Gastrocnemius medialis (tissue), 4 donors: Measurements from ENCODE around the gene SLC2A1. TPM values are rescaled to one million over a fixed set of nuclear protein-coding genes. Genes with fewer than 3 reads are reported as not detected.

ENCODE experiments used
- ATAC-seq, 2 donors: fragments of 150-250 bp; one replicate each; pipeline ENCODE4 v1.9.1; 2016
- DNase-seq, 2 donors: peaks; one replicate each; pipeline ENCODE4 v3.0.0-alpha.2; 2019
- H3K27ac ChIP-seq, 4 donors: fragments of 200-600 bp; sonication (generic); 1 replicate in 1 of 4; 2 replicates in 3 of 4; pipeline ENCODE4 v1.5.1; 2016 to 2018; ENCODE audit warnings: mild to moderate bottlenecking in 2 of 4, moderate library complexity in 1 of 4
- H3K27me3 ChIP-seq, 3 donors: fragments of 200-600 bp; sonication (generic) in 2 of 3; 1 replicate in 1 of 3; 2 replicates in 2 of 3; pipeline versions ENCODE4 v1.5.1 to v1.6.0; 2016 to 2019; ENCODE audit warnings: mild to moderate bottlenecking in 1 of 3, moderate library complexity in 1 of 3
- H3K36me3 ChIP-seq, 2 donors: fragments of 200-600 bp; sonication (generic) in 1 of 2; one replicate each; pipeline ENCODE4 v1.5.1; 2017 to 2018
- H3K4me1 ChIP-seq, 2 donors: fragments of 200-600 bp; sonication (generic) in 1 of 2; one replicate each; pipeline ENCODE4 v1.5.1; 2016 to 2017; ENCODE audit warnings: mild to moderate bottlenecking in 2 of 2
- H3K4me3 ChIP-seq, 4 donors: fragments of 200-600 bp; sonication (generic) in 3 of 4; 1 replicate in 1 of 4; 2 replicates in 3 of 4; pipeline ENCODE4 v1.5.1; 2016 to 2019; ENCODE audit warnings: mild to moderate bottlenecking in 2 of 4
- H3K9me3 ChIP-seq, 3 donors: fragments of 200-600 bp; sonication (generic) in 2 of 3; 1 replicate in 1 of 3; 2 replicates in 2 of 3; pipeline ENCODE4 v1.5.1; 2016 to 2019
- CTCF ChIP-seq, 5 experiments: fragments of 450-650 bp in 3 of 5; fragments of 200-600 bp in 2 of 5; sonication (generic) in 2 of 5; IDR thresholded peaks in 4 of 5; conservative IDR thresholded peaks in 1 of 5; 1 replicate in 4 of 5; 2 replicates in 1 of 5; pipeline ENCODE4 v1.5.1; 2016 to 2019; ENCODE audit warnings: antibody characterized with exemption in 5 of 5, mild to moderate bottlenecking in 3 of 5, moderate library complexity in 3 of 5
- POLR2A ChIP-seq, 2 donors: fragments of 450-650 bp; IDR thresholded peaks; one replicate each; pipeline ENCODE4 v1.6.1; 2017; ENCODE audit warnings: antibody characterized with exemption in 2 of 2, mild to moderate bottlenecking in 2 of 2, moderate library complexity in 2 of 2
- in situ Hi-C, 4 donors: fragments of 200-750 bp; cut with MboI; loops; one replicate each; pipeline versions ENCODE4 v1.15.0 to v1.8.0; 2017; ENCODE audit warnings: low sequenced_read_pairs in 4 of 4
- intact Hi-C: fragments of 100-400 bp; cut with DNase I; formaldehyde crosslinking; loops from one replicate; pipeline ENCODE4 v1.15.1; 2023; ENCODE audit warnings: low total_unique reads
- total RNA-seq, 4 donors: library from RNA; depleted of rRNA; stranded (reverse); fragments of >200 nt; gene quantifications; one replicate each; pipeline versions ENCODE4 v1.1.0 to v1.2.3, GENCODE V29; 2016

SLC2A1 gene
- total RNA-seq, 4 donors from 2014 or later, result 6.3 to 16.1 (median 9.4) TPM

- in situ Hi-C loops (no loop called here), intact Hi-C loops (no loop called here)
- ATAC-seq (no peak), DNase-seq (no peak)
- TF ChIP-seq POLR2A (IDR thresholded peaks at IDR 0.05), result no peak
- no peak for TF ChIP-seq CTCF (IDR thresholded peaks at IDR 0.05 in 4 of 5, conservative IDR thresholded peaks at IDR 0.05 in 1 of 5)
- no peaks in the 10 kb centered on the region for H3K4me1 ChIP-seq
- H3K27ac ChIP-seq, result no peak overlapping the region
- H3K9me3 ChIP-seq, result no peaks in the 10 kb centered on the region
- H3K4me3 ChIP-seq, result no peak overlapping the region
- H3K36me3 ChIP-seq, result no peaks in the 10 kb centered on the region
- H3K27me3 ChIP-seq, result peaks cover 0 to 25% (median 12%) of the 10 kb centered on the region in 3 donors
Observed at GRCh38 chr1:42975561-42976225, 17.0 kb upstream of the SLC2A1 start.

GRCh38 chr1:42974767-42975437, 16.2 kb upstream of the SLC2A1 start:
- ATAC-seq, result no peak
- intact Hi-C loops (no loop called here), in situ Hi-C loops (no loop called here)
- H3K27ac ChIP-seq, result no peak overlapping the region
- TF ChIP-seq CTCF (IDR thresholded peaks at IDR 0.05 in 4 of 5, conservative IDR thresholded peaks at IDR 0.05 in 1 of 5) (no peak), POLR2A (IDR thresholded peaks at IDR 0.05) (no peak)
- DNase-seq, result no peak
- no peaks in the 10 kb centered on the region for H3K36me3 ChIP-seq
- no peaks in the 10 kb centered on the region for H3K4me1 ChIP-seq
- peaks cover 0 to 18% (median 7%) of the 10 kb centered on the region in 3 donors for H3K27me3 ChIP-seq
- H3K9me3 ChIP-seq, result no peaks in the 10 kb centered on the region
- H3K4me3 ChIP-seq, result no peak overlapping the region

- H3K9me3 ChIP-seq, result no peaks in the 10 kb centered on the region
- TF ChIP-seq CTCF (IDR thresholded peaks at IDR 0.05 in 4 of 5, conservative IDR thresholded peaks at IDR 0.05 in 1 of 5), result no peak
- TF ChIP-seq POLR2A (IDR thresholded peaks at IDR 0.05), result no peak
- ATAC-seq (no peak), DNase-seq (no peak)
- intact Hi-C loops (no loop called here), in situ Hi-C loops (no loop called here)
- H3K4me1 ChIP-seq, result no peaks in the 10 kb centered on the region
- H3K27ac ChIP-seq, result no peak overlapping the region
- H3K27me3 ChIP-seq, result peaks cover 0 to 11% (median 5%) of the 10 kb centered on the region in 3 donors
- no peaks in the 10 kb centered on the region for H3K36me3 ChIP-seq
- H3K4me3 ChIP-seq, result no peak overlapping the region
Observed at GRCh38 chr1:42973799-42974198, 15.1 kb upstream of the SLC2A1 start.

GRCh38 chr1:42973286-42973685, 14.6 kb upstream of the SLC2A1 start:
- no peak for DNase-seq
- intact Hi-C loops, result no loop called here
- Histone ChIP-seq H3K27ac (no peak overlapping the region), H3K4me3 (no peak overlapping the region), H3K27me3 (peaks cover 0 to 6% (median 2%) of the 10 kb centered on the region in 3 donors), H3K9me3 (no peaks in the 10 kb centered on the region), H3K4me1 (no peaks in the 10 kb centered on the region), H3K36me3 (no peaks in the 10 kb centered on the region)
- no peak for ATAC-seq
- TF ChIP-seq POLR2A (IDR thresholded peaks at IDR 0.05) (no peak), CTCF (IDR thresholded peaks at IDR 0.05 in 4 of 5, conservative IDR thresholded peaks at IDR 0.05 in 1 of 5) (no peak)
- in situ Hi-C loops, result no loop called here
